ENCODE measurements around the gene ARAP2.

Gene ARAP2

DNA sequence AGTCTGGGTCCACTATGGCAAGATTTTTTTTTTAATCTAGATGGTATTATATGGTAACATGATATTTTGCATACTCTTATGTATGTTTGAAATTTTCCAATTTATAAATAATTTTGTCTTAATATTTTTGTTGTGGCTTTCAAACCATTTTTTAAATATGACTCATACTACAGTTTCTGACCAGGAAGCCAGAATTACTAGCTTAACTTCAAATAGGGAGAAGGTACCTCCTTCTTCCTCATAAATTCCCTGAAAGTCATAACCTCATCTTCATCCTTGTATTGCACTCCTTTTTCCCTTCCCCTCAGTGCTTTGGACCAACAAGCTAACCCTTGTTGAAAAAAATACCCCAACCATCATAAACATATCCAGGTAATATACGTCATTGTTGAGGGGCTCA lies 21.6 kb downstream of the ARAP2 start:
- no peak overlapping the region for H2BK15ac ChIP-seq (ENCODE audit: low read length)
- peaks cover 0 to 4% of the 10 kb centered on the region in 2 donors for H3K4me1 ChIP-seq (ENCODE audit: control insufficient read depth in 2 of 2, insufficient read depth in 1 of 2, low read depth in 1 of 2, low read length in 2 of 2)
- H3K36me3 ChIP-seq (replicated peaks in 1 of 2; ENCODE audit: control insufficient read depth in 2 of 2, insufficient read depth in 2 of 2, low read length in 2 of 2) = no peaks in the 10 kb centered on the region
- DNase-seq (ENCODE audit: low spot score) = no peak
- no peak overlapping the region for H2BK5ac ChIP-seq (ENCODE audit: low read length)
- H3K4ac ChIP-seq (ENCODE audit: low read length) = no peak overlapping the region
- H3K27ac ChIP-seq (replicated peaks; ENCODE audit: low read length) = no peak overlapping the region
- H3K23ac ChIP-seq (ENCODE audit: low read depth, low read length, poor library complexity) = no peak overlapping the region
- no peak overlapping the region for H2BK120ac ChIP-seq (ENCODE audit: low read depth, low read length)
- WGBS, 2 donors (ENCODE audit: extremely low coverage in 2 of 2, insufficient read length in 2 of 2, insufficient replicate concordance in 1 of 2) = no CpG with 5 or more reads among the region's 1 CpG
- no peak overlapping the region for H4K91ac ChIP-seq (ENCODE audit: low read depth, low read length, poor library complexity)
- H3K18ac ChIP-seq (ENCODE audit: low read length) = no peak overlapping the region
- no peak overlapping the region for H2BK12ac ChIP-seq (ENCODE audit: low read length)
- H4K8ac ChIP-seq (ENCODE audit: low read depth, low read length) = no peak overlapping the region
- no peak overlapping the region for H3K4me3 ChIP-seq (ENCODE audit: low read length in 2 of 2)
- H3K27me3 ChIP-seq (ENCODE audit: control insufficient read depth in 3 of 3, insufficient read depth in 3 of 3, low read depth in 1 of 3, low read length in 3 of 3) = no peaks in the 10 kb centered on the region
- no peak overlapping the region for H3K14ac ChIP-seq (ENCODE audit: low read length)
- H3K4me2 ChIP-seq (ENCODE audit: insufficient read depth, low read length, poor library complexity, severe bottlenecking) = no peak overlapping the region
- H3K79me1 ChIP-seq (ENCODE audit: low read depth, low read length) = no peaks in the 10 kb centered on the region
- H3K9ac ChIP-seq (ENCODE audit: low read depth, low read length, poor library complexity) = no peak overlapping the region
- no peak overlapping the region for H2AFZ ChIP-seq (ENCODE audit: low read length)
- no peak overlapping the region for H2AK5ac ChIP-seq (ENCODE audit: low read depth, low read length)
- H3K9me3 ChIP-seq (replicated peaks in 1 of 2; ENCODE audit: control insufficient read depth in 2 of 2, insufficient read depth in 1 of 2, low read depth in 1 of 2, low read length in 2 of 2) = no peaks in the 10 kb centered on the region

DNA sequence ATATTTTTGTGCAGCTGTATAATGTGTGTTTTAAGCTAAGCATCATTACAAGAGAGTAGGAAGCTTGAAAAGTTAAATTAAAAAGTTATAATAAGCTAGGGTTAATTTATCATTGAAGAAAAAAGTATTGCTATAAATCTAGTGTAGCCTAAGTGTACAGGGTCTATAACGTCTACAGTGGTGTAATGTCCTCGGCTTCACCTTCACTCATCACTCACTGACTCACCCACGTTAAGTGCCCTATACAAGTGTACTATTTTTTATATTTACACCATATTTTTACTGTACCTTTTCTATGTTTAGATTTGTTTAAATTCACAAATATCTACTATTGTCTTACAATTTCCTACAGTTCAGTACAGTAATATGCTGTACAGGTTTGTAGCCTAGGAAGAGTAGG lies 23.5 kb downstream of the ARAP2 start:
- H3K27ac ChIP-seq (replicated peaks; ENCODE audit: low read length) = no peak overlapping the region

DNA sequence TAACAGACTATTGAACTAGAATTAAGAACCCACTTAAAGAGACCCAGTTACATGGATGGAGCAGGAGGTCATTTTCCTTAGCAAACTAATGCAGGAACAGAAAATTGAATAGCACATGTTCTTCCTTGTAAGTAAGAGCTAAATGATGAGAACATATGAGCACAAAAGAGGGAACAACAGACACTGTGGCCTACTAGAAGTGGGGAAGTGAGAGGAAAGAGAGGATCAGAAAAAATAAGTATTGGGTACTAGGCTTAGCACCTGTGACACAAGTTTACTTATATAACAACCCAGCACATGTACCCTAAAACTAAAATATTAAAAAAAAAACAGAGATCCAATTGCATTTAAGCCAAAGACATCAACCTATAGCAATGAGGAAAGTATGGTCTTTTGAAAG lies 26.2 kb downstream of the ARAP2 start:
- no peak overlapping the region for H4K8ac ChIP-seq (ENCODE audit: low read depth, low read length)
- H3K79me1 ChIP-seq (ENCODE audit: low read depth, low read length) = no peaks in the 10 kb centered on the region
- no peak for DNase-seq (ENCODE audit: low spot score)
- H3K4me1 ChIP-seq (ENCODE audit: control insufficient read depth in 2 of 2, insufficient read depth in 1 of 2, low read depth in 1 of 2, low read length in 2 of 2) = peaks cover 0 to 11% of the 10 kb centered on the region in 2 donors
- no peak overlapping the region for H3K4me3 ChIP-seq (ENCODE audit: low read length in 2 of 2)
- no peak overlapping the region for H3K27ac ChIP-seq (replicated peaks; ENCODE audit: low read length)
- H2BK5ac ChIP-seq (ENCODE audit: low read length) = no peak overlapping the region
- no peak overlapping the region for H3K18ac ChIP-seq (ENCODE audit: low read length)
- H2BK120ac ChIP-seq (ENCODE audit: low read depth, low read length) = no peak overlapping the region
- H3K36me3 ChIP-seq (replicated peaks in 1 of 2; ENCODE audit: control insufficient read depth in 2 of 2, insufficient read depth in 2 of 2, low read length in 2 of 2) = no peaks in the 10 kb centered on the region
- H3K27me3 ChIP-seq (ENCODE audit: control insufficient read depth in 3 of 3, insufficient read depth in 3 of 3, low read depth in 1 of 3, low read length in 3 of 3) = no peaks in the 10 kb centered on the region
- H3K23ac ChIP-seq (ENCODE audit: low read depth, low read length, poor library complexity) = no peak overlapping the region
- H4K91ac ChIP-seq (ENCODE audit: low read depth, low read length, poor library complexity) = no peak overlapping the region
- no peak overlapping the region for H3K4me2 ChIP-seq (ENCODE audit: insufficient read depth, low read length, poor library complexity, severe bottlenecking)
- H3K9ac ChIP-seq (ENCODE audit: low read depth, low read length, poor library complexity) = no peak overlapping the region
- no peaks in the 10 kb centered on the region for H3K9me3 ChIP-seq (replicated peaks in 1 of 2; ENCODE audit: control insufficient read depth in 2 of 2, insufficient read depth in 1 of 2, low read depth in 1 of 2, low read length in 2 of 2)
- H3K14ac ChIP-seq (ENCODE audit: low read length) = no peak overlapping the region
- no peak overlapping the region for H3K4ac ChIP-seq (ENCODE audit: low read length)
- no peak overlapping the region for H2AFZ ChIP-seq (ENCODE audit: low read length)
- H2BK15ac ChIP-seq (ENCODE audit: low read length) = no peak overlapping the region
- no peak overlapping the region for H2BK12ac ChIP-seq (ENCODE audit: low read length)
- no peak overlapping the region for H2AK5ac ChIP-seq (ENCODE audit: low read depth, low read length)

More for the DNA sequence above, 23.5 kb downstream of the ARAP2 start:
- no peaks in the 10 kb centered on the region for H3K36me3 ChIP-seq (replicated peaks in 1 of 2; ENCODE audit: control insufficient read depth in 2 of 2, insufficient read depth in 2 of 2, low read length in 2 of 2)
- H3K4ac ChIP-seq (ENCODE audit: low read length) = no peak overlapping the region
- H2BK5ac ChIP-seq (ENCODE audit: low read length) = no peak overlapping the region
- H2BK120ac ChIP-seq (ENCODE audit: low read depth, low read length) = no peak overlapping the region
- no peak overlapping the region for H3K14ac ChIP-seq (ENCODE audit: low read length)
- no peak overlapping the region for H3K9ac ChIP-seq (ENCODE audit: low read depth, low read length, poor library complexity)
- no peak overlapping the region for H3K23ac ChIP-seq (ENCODE audit: low read depth, low read length, poor library complexity)
- H3K27me3 ChIP-seq (ENCODE audit: control insufficient read depth in 3 of 3, insufficient read depth in 3 of 3, low read depth in 1 of 3, low read length in 3 of 3) = no peaks in the 10 kb centered on the region
- WGBS, 2 donors (ENCODE audit: extremely low coverage in 2 of 2, insufficient read length in 2 of 2, insufficient replicate concordance in 1 of 2) = no CpG with 5 or more reads among the region's 3 CpGs
- no peak overlapping the region for H2AK5ac ChIP-seq (ENCODE audit: low read depth, low read length)
- no peak overlapping the region for H2BK12ac ChIP-seq (ENCODE audit: low read length)
- H4K8ac ChIP-seq (ENCODE audit: low read depth, low read length) = no peak overlapping the region
- no peaks in the 10 kb centered on the region for H3K9me3 ChIP-seq (replicated peaks in 1 of 2; ENCODE audit: control insufficient read depth in 2 of 2, insufficient read depth in 1 of 2, low read depth in 1 of 2, low read length in 2 of 2)
- no peak overlapping the region for H2AFZ ChIP-seq (ENCODE audit: low read length)
- no peak overlapping the region for H2BK15ac ChIP-seq (ENCODE audit: low read length)
- H3K4me2 ChIP-seq (ENCODE audit: insufficient read depth, low read length, poor library complexity, severe bottlenecking) = no peak overlapping the region
- H3K79me1 ChIP-seq (ENCODE audit: low read depth, low read length) = no peaks in the 10 kb centered on the region
- H4K91ac ChIP-seq (ENCODE audit: low read depth, low read length, poor library complexity) = no peak overlapping the region
- no peak for DNase-seq (ENCODE audit: low spot score)
- H3K4me3 ChIP-seq (ENCODE audit: low read length in 2 of 2) = no peak overlapping the region
- H3K4me1 ChIP-seq (ENCODE audit: control insufficient read depth in 2 of 2, insufficient read depth in 1 of 2, low read depth in 1 of 2, low read length in 2 of 2) = peaks cover 0 to 4% of the 10 kb centered on the region in 2 donors
- no peak overlapping the region for H3K18ac ChIP-seq (ENCODE audit: low read length)

DNA sequence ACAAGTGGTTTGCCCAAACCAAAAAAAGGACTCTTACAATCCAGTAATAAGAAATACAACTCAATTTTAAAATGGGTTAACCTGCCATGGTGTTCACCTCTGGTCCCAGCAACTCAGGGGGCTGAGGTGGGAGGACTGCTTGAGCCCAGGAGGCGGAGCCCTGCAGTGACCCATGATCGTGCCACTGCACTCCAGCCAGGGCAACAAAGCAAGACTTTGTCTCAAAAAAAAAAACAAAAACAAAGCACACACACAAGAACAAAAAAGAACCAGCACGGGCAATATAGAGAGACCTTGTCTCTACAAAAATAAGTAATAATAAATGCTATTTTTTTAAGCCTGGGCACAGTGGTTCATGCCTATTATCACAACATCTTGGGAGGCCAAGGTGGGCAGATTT lies 28.7 kb downstream of the ARAP2 start:
- Histone ChIP-seq H3K4me2 (ENCODE audit: insufficient read depth, low read length, poor library complexity, severe bottlenecking) (no peak overlapping the region), H3K27ac (replicated peaks; ENCODE audit: low read length) (no peak overlapping the region), H3K23ac (ENCODE audit: low read depth, low read length, poor library complexity) (no peak overlapping the region), H4K91ac (ENCODE audit: low read depth, low read length, poor library complexity) (no peak overlapping the region), H3K79me1 (ENCODE audit: low read depth, low read length) (no peaks in the 10 kb centered on the region), H3K9ac (ENCODE audit: low read depth, low read length, poor library complexity) (no peak overlapping the region), H3K4ac (ENCODE audit: low read length) (no peak overlapping the region), H2AFZ (ENCODE audit: low read length) (no peak overlapping the region), H3K14ac (ENCODE audit: low read length) (no peak overlapping the region), H3K4me1 (ENCODE audit: control insufficient read depth in 2 of 2, insufficient read depth in 1 of 2, low read depth in 1 of 2, low read length in 2 of 2) (peaks cover 0 to 11% of the 10 kb centered on the region in 2 donors), H3K9me3 (replicated peaks in 1 of 2; ENCODE audit: control insufficient read depth in 2 of 2, insufficient read depth in 1 of 2, low read depth in 1 of 2, low read length in 2 of 2) (no peaks in the 10 kb centered on the region), H2BK120ac (ENCODE audit: low read depth, low read length) (no peak overlapping the region), H3K27me3 (ENCODE audit: control insufficient read depth in 3 of 3, insufficient read depth in 3 of 3, low read depth in 1 of 3, low read length in 3 of 3) (no peaks in the 10 kb centered on the region), H2BK15ac (ENCODE audit: low read length) (no peak overlapping the region), H2BK5ac (ENCODE audit: low read length) (no peak overlapping the region), H2BK12ac (ENCODE audit: low read length) (no peak overlapping the region), H4K8ac (ENCODE audit: low read depth, low read length) (no peak overlapping the region), H2AK5ac (ENCODE audit: low read depth, low read length) (no peak overlapping the region), H3K36me3 (replicated peaks in 1 of 2; ENCODE audit: control insufficient read depth in 2 of 2, insufficient read depth in 2 of 2, low read length in 2 of 2) (no peaks in the 10 kb centered on the region), H3K4me3 (ENCODE audit: low read length in 2 of 2) (no peak overlapping the region), H3K18ac (ENCODE audit: low read length) (no peak overlapping the region)
- no peak for DNase-seq (ENCODE audit: low spot score)
- WGBS, 2 donors (ENCODE audit: extremely low coverage in 2 of 2, insufficient read length in 2 of 2, insufficient replicate concordance in 1 of 2) = no CpG with 5 or more reads among the region's 3 CpGs
